Tibial artery (tissue), 4 donors: ENCODE data around the gene POU2F1.

Experiments used
- DNase-seq, 2 donors: peaks; one replicate each; pipeline ENCODE4 v3.0.0-alpha.2; 2019
- H3K27ac ChIP-seq, 2 donors: fragments of 200-600 bp; sonication (generic) in 1 of 2; 1 replicate in 1 of 2; 2 replicates in 1 of 2; pipeline ENCODE4 v1.5.1; 2018 to 2019; ENCODE audit warnings: mild to moderate bottlenecking in 1 of 2
- H3K27me3 ChIP-seq, 2 donors: fragments of 200-600 bp; sonication (generic) in 1 of 2; one replicate each; pipeline versions ENCODE4 v1.5.1 to v1.6.0; 2016 to 2019
- H3K36me3 ChIP-seq, 3 donors: fragments of 200-600 bp; sonication (generic) in 2 of 3; one replicate each; pipeline ENCODE4 v1.5.1; 2016 to 2019; ENCODE audit warnings: mild to moderate bottlenecking in 2 of 3
- H3K4me1 ChIP-seq, 4 donors: fragments of 200-600 bp; sonication (generic) in 2 of 4; 1 replicate in 3 of 4; 2 replicates in 1 of 4; pipeline ENCODE4 v1.5.1; 2016 to 2019
- H3K4me3 ChIP-seq, 2 donors: fragments of 200-600 bp; sonication (generic) in 1 of 2; 1 replicate in 1 of 2; 2 replicates in 1 of 2; pipeline ENCODE4 v1.5.1; 2018 to 2019; ENCODE audit warnings: mild to moderate bottlenecking in 2 of 2
- H3K9me3 ChIP-seq, 3 donors: fragments of 200-600 bp; sonication (generic) in 1 of 3; one replicate each; pipeline ENCODE4 v1.5.1; 2016 to 2019
- intact Hi-C: fragments of 100-400 bp; cut with DNase I; formaldehyde crosslinking; loops from one replicate; pipeline ENCODE4 v1.15.0; 2023; ENCODE audit warnings: low total_unique reads
- TF ChIP-seq, protein P1 (sequence below), 2 experiments: fragments of 200-600 bp in 1 of 2; fragments of 450-650 bp in 1 of 2; IDR thresholded peaks; one replicate each; pipeline ENCODE4 v1.5.1; 2017 to 2019; ENCODE audit warnings: antibody characterized with exemption in 2 of 2, mild to moderate bottlenecking in 1 of 2, moderate library complexity in 1 of 2

The POU2F1 gene

DNA sequence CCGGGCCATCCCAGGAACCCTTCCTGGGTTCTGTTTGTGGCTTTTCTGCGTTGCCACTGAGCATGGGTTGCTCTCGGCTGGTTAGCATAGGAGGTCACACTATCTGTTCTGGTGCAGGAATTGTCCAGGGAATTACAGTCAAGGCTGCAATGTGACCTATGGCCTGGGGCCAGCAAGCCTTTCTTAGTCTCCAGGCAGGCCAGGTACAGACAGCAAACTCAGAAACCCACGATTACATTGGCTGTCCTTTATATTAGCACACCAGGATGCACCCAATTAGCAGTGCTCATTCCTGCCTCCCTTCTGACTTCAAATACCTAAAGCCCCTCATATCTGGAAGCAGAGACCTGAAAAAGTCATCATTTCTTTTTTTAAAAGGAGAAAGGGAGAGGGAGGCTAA lies 242.4 kb downstream of the POU2F1 start:
- TF ChIP-seq, protein P1, sequence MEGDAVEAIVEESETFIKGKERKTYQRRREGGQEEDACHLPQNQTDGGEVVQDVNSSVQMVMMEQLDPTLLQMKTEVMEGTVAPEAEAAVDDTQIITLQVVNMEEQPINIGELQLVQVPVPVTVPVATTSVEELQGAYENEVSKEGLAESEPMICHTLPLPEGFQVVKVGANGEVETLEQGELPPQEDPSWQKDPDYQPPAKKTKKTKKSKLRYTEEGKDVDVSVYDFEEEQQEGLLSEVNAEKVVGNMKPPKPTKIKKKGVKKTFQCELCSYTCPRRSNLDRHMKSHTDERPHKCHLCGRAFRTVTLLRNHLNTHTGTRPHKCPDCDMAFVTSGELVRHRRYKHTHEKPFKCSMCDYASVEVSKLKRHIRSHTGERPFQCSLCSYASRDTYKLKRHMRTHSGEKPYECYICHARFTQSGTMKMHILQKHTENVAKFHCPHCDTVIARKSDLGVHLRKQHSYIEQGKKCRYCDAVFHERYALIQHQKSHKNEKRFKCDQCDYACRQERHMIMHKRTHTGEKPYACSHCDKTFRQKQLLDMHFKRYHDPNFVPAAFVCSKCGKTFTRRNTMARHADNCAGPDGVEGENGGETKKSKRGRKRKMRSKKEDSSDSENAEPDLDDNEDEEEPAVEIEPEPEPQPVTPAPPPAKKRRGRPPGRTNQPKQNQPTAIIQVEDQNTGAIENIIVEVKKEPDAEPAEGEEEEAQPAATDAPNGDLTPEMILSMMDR (IDR thresholded peaks at IDR 0.05) = no peak
- DNase-seq = peak in 1 of 2 donors; percentile 24
- Histone ChIP-seq H3K27me3 (no peaks in the 10 kb centered on the region), H3K27ac (no peak overlapping the region), H3K36me3 (no peaks in the 10 kb centered on the region), H3K9me3 (no peaks in the 10 kb centered on the region), H3K4me1 (no peaks in the 10 kb centered on the region), H3K4me3 (no peak overlapping the region)
- intact Hi-C loops = no loop called here

DNA sequence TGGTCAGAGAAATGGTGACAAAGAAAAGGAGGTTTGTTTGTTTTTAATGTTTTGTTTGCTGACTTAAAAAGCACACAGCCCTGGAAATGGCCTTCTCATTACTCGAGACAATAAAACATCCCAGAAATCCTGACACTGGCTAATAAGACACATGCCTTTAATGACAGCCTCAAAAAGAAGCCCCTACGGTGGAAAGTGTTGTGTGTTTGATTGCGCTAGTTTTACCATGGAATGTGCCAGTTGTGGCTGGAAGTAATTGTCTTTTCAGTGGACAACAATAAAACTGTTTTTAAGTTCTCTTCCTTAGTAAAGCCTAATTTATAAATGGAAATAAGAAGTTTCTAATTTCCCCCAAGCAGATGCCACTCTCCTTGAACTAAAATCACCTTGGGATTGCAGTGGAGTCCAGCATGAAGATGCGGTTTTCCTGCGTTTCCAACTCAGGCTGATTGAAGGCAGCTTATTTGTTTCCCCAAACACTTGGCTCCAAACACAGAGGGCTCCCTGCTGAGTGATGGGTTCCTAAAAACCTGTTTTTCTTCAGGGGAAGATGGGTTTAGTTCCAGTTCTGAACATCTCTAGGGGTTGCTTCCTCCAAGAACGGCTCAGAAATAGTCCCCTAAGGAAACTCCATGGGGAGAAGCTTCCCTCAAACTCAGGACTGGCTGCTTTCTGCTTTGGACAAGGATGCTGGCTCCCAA lies 243.3 kb downstream of the POU2F1 start:
- Histone ChIP-seq H3K4me3 (no peak overlapping the region), H3K4me1 (no peaks in the 10 kb centered on the region), H3K27ac (no peak overlapping the region), H3K9me3 (no peaks in the 10 kb centered on the region), H3K36me3 (no peaks in the 10 kb centered on the region), H3K27me3 (no peaks in the 10 kb centered on the region)
- intact Hi-C loops = no loop called here
- DNase-seq = peak in 1 of 2 donors; percentile 9
- TF ChIP-seq, protein P1 (IDR thresholded peaks at IDR 0.05) = no peak

- Histone ChIP-seq H3K36me3 (no peaks in the 10 kb centered on the region), H3K27me3 (no peaks in the 10 kb centered on the region), H3K4me3 (no peak overlapping the region), H3K27ac (no peak overlapping the region), H3K4me1 (no peaks in the 10 kb centered on the region), H3K9me3 (no peaks in the 10 kb centered on the region)
- TF ChIP-seq, protein P1 (IDR thresholded peaks at IDR 0.05) = no peak
- peak in 1 of 2 donors; percentile 4 for DNase-seq
- intact Hi-C loops = no loop called here
These were observed 244.3 kb downstream of the POU2F1 start for GRCh38 chr1:167465018-167465417.

DNA sequence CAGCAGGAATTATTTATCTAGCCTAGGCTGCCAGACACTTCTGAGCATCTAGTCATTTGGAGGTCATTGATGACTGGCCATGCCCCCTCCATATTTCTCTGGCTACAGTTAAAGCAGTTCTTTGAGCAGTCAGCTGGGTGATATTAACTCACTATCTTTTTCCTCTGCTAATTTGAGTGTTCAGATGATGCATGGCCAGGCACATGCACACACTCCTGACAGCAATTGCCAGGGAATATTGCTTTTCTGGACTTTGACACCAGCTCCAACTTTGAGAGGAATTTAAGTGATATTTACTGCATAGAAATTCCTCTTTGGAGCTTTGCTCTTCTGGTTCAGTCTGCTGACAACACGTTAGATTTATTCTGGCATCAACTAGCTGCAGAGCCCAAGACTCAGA lies 245.1 kb downstream of the POU2F1 start:
- H3K27ac ChIP-seq = no peak overlapping the region
- no peak overlapping the region for H3K4me3 ChIP-seq
- DNase-seq = no peak
- intact Hi-C loops = no loop called here
- TF ChIP-seq, protein P1 (IDR thresholded peaks at IDR 0.05) = no peak
- no peaks in the 10 kb centered on the region for H3K4me1 ChIP-seq
- H3K36me3 ChIP-seq = no peaks in the 10 kb centered on the region
- no peaks in the 10 kb centered on the region for H3K27me3 ChIP-seq
- H3K9me3 ChIP-seq = no peaks in the 10 kb centered on the region

DNA sequence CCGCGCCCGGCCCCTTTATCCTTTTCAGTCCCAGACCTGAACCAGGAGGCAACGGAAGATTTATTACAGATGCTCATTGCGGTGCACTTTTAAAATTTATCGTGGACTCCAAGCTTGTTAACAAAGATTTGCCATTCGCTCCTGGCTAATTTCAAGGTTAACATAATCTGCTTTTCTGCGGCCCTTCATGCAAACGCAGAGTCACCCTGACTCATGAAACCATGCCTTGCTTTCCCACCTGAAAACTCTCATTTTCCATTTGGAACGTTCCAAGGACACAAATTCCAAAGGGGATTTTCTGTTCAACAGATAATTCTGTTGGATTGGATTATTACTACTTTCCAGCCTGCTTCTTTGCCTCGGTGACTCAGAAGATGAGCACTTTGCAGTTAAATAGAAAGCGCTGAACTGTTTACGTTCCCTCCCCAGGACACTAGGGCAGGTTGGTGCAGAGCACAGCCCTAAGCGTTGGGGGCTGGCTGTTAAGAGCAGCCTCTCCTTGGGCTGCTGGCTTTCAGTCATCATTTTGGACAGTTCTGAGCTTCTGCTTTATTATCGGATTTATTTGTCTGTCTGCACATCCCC lies 246.5 kb downstream of the POU2F1 start:
- no peaks in the 10 kb centered on the region for H3K9me3 ChIP-seq
- DNase-seq = no peak
- TF ChIP-seq, protein P1 (IDR thresholded peaks at IDR 0.05) = no peak
- intact Hi-C loops = no loop called here
- H3K36me3 ChIP-seq = no peaks in the 10 kb centered on the region
- no peak overlapping the region for H3K27ac ChIP-seq
- H3K4me1 ChIP-seq = no peaks in the 10 kb centered on the region
- no peaks in the 10 kb centered on the region for H3K27me3 ChIP-seq
- no peak overlapping the region for H3K4me3 ChIP-seq
